T47D (cell line): ENCODE measurements around the gene NMU.
A peak's percentile ranks its signal among the peaks of the same experiment; 100 is the strongest.
"Not testable (repeated sequence)": the region's sequence is repeated elsewhere in the genome, so short reads cannot be mapped to it uniquely, and the experiment has no call there.

Experiments
- DNase-seq, 2 experiments: peaks; one replicate each; pipeline versions ENCODE4 v3.0.0 to v3.0.0-alpha.2; 2011 to 2012; ENCODE audit warnings: low read depth in 1 of 2, low spot score in 1 of 2
- JUND ChIP-seq: IDR thresholded peaks from 2 replicates; pipeline ENCODE4 v1.6.1; 2012; ENCODE audit warnings: low read depth
- in situ Hi-C: cut with HindIII; loops from 2 replicates; pipeline ENCODE4 v1.10.0; 2016; ENCODE audit warnings: low sequenced_read_pairs, low pct_unique_long_range_greater_than_20kb

Gene NMU, protein sequence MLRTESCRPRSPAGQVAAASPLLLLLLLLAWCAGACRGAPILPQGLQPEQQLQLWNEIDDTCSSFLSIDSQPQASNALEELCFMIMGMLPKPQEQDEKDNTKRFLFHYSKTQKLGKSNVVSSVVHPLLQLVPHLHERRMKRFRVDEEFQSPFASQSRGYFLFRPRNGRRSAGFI

DNA sequence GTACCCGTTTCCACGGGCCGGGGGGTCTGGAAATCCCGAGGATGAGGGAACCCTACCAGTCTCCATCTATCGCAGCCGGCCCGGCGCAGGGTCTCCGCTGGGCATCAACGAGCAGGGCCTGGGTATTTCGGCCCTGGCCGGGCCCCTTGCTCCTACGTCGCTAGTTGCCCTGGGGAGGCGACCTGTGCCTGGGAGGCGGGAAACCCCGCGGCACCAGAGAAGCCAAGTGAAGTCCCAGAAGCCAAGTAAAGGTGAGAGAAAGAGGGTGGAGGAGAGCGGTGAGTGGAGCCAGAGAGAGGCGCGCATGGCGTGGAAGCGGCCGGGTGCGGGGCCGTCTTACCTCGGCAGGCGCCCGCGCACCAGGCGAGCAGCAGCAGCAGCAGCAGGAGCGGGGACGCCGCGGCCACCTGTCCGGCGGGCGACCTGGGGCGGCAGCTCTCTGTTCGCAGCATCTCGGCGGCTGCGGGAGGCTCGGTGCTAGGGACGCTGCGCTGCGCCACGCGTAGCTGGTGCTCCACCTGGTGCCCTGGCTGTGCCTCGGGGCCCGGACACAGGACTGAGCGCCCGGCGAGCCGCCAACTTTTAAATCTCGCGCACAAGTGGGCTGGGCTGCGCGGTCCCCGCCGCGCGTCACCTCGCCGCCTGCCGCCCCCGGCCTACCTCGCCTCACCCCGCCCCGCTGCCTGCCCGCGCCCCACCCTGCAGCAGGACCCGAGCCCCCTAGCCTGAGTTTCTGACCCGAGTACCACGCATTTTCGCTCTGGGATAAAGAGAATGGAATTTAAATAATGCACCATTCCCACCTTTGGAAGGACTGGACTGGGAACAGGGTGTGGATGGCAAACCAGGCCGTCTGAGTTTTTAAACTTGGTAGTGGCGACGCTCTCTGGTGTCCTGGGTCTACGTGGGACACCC lies at the start of gene NMU:
NMU (minus strand) TSS at position 558 of the 915 bp plus-strand sequence; CDS start at position 452, 106 bp downstream.
- no peak for TF ChIP-seq JUND
- peak; percentile 72 to 82 for DNase-seq
- in situ Hi-C loops, result no loop called here

DNA sequence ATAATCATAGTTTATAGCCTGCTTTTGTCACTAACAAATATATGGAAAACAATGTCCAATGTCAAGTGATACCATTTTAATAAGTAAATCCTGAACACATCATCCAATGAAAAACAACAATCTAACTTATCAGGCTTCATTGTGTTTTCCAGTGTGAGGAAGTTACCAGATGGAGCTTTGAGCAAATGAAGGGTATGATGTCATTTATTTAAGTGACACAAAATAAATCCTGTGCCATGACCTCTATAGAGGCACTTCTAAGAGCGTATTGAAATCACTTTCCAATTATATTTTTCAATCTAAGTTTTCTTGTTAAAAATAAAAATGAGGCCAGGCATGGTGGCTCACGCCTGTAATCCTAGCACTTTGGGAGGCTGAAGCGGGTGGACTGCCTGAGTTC lies 48.2 kb upstream of the NMU start:
- no peak for DNase-seq
- TF ChIP-seq JUND, result no peak
- in situ Hi-C loops, result no loop called here

DNA sequence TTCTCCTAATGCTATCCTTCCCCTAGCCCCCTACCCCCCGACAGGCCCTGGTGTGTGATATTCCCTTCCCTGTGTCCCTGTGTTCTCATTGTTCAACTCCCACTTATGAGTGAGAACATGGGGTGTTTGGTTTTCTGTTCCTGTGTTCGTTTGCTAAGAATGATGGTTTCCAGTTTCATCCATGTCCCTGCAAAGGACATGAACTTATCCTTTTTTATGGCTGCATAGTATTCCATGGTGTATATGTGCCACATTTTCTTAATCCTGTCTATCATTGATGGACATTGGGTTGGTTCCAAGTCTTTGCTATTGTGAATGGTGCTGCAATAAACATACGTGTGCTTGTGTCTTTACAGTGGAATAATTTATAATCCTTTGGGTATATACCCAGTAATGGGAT lies 46.7 kb upstream of the NMU start:
- DNase-seq, in situ Hi-C loops: not testable (repeated sequence)

DNA sequence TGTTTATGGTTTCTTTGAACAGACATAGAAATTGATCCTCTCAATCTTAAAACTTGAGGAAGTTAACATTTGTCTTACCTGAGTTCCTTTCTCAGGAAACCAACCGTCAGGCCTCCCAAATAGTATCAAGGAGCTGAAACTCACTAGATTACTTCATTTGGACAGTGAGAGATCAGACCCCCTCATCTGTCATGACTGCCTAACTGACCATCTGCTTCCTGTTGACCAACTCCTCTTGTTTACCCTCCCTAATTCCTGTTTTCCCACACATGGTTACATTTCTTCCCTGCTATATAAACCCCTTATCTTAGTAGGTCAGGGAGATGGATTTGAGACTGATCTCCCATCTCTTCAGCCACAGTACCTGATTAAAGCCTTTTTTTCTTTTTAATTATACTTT lies 46.2 kb upstream of the NMU start:
- no peak for TF ChIP-seq JUND
- no peak for DNase-seq
- in situ Hi-C loops, result no loop called here

DNA sequence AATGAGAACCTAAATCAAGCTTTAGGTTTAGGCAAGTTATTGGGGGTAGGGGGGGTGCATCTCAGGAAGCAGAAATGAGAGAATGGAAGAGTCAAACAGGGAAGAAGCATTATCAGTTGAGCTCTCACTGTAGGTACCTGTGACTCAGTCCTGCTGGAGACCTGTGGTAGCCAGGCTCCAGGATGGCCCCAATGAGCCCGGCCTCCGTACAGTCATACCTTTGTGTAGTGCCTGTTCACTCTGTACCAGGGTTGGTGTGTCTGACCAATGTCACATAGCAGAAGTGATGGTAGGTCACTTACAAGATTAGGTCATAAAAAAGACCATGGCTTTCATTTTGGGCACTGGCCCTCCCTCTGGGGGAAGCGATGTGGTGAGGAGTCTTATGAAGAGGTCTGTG lies 45.3 kb upstream of the NMU start:
- no peak for DNase-seq
- in situ Hi-C loops, result no loop called here
- TF ChIP-seq JUND, result no peak

DNA sequence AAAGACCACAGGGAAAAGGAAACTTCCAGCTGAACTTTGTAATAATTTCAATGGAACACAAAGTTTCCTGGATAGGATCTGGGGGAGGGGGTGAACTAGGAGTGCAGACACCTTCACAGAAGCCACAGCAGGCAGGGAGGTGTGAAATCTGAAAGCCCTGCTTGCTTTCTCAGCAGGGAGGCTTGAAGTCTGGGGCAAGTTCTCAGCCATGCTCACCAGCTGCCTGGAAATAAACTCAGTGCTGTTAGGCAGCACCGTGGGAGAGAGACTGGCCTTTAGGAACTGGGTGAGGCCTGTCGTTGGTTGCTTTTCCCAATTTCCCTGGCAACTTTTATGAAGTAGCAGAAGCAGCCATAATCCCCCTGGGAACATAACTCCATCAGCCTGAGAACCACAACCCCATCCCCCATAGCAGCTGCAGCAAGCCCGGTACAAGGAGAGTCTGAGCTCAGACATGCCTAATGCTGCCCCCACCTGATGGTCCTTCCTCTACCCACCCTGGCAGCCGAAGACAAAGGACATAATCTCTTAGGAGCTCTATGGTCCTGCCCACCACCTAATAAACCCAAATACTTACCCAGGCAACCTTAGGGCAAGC lies 39.2 kb upstream of the NMU start:
- in situ Hi-C loops, result no loop called here

DNA sequence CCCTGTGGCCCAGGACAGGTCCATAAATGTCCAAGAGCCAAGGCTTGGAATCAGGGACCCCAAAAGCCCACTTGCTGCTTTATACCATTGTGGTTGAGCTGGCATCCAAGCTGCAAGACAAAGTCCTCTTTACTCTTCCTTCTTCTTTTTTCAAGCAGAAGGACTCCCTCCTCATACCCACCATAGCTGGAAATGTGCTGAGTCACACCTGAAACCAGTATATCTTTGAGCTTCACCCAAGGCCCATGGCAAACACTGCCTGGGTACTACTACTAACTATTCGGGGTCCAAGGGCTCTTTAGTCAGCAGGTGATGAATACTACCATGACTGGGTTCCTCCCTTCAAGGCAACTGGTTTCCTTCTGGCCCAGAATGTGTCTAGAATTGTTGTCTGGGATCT lies 37.3 kb upstream of the NMU start:
- TF ChIP-seq JUND, result no peak
- in situ Hi-C loops, result no loop called here
- no peak for DNase-seq

More for the DNA sequence above, 39.2 kb upstream of the NMU start:
- no peak for DNase-seq
- TF ChIP-seq JUND, result no peak

DNA sequence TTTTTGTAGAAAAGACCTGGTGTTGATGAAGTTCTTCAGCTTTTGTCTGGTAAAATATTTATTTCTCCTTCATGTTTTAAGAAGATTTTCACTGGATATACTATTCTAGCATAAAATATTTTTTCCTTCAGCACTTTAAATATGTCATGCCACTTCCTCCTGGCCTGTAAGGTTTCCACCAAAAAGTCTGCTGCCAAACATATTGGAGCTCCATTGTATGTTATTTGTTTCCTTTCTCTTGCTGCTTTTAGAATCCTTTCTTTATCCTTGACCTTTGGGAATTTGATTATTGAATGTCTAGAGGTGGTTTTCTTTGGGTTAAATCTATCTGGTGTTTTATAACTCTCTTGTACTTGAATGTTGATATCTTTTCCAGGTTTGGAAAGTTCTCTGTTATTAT lies 35.6 kb upstream of the NMU start:
- TF ChIP-seq JUND, result no peak
- DNase-seq, result no peak
- in situ Hi-C loops, result no loop called here

DNA sequence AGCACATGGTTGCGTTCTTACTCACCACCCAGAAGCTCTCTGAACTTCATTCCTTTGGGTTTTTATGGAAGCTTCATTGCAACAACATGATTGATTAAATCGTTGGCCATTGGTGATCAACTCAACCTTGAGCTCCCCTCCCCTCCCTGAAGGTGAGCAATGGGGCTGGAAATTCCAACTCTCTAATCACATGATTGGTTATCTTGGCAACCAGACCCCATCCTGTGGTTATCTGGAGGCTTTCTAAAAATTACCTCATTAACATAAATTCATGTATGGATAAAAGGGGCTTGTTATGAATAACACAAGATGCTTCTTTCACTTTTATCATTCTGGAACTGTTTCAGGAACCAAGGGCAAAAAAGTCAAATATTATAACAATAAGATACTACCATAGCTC lies 34.6 kb upstream of the NMU start:
- in situ Hi-C loops, result no loop called here
- DNase-seq, result no peak
- no peak for TF ChIP-seq JUND

DNA sequence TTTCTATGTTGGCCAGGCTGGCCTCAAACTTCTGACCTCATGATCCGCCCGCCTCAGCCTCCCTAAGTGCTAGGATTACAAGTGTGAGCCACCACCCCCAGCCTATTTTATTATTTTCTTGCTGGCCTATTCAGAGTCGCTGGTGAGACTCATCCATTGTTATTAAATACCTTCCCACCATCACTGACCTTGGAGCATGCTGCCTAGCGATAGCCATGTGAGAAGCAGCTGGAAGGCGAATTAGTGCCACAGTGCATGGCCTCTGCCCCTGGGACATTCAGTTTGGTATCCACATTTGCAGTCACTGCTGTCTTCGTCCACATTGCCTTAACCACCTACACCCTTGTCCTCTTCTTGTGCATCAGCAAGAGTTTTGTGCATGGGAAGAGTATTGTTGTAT lies 32.4 kb upstream of the NMU start:
- no peak for DNase-seq
- in situ Hi-C loops, result no loop called here
- TF ChIP-seq JUND, result no peak

DNA sequence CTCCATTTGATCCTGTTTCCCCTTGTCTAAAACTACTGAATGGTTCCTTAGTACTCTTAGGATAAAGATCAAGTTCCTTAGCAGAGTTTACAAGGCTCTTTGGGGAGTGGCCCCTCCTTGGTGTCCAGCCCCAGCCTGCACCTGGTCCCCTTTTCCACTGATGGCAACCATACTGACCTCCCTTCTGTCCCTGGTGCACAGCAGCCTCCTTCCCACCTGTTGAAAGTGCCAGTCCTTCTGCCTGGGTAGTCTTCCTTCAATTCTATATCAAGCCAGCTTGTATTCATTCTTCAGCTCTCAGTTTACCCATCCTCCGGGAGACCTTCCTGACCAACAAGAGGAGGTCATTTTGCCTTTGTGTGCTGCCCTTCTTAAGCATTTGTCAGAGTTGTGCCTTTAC lies 30.4 kb upstream of the NMU start:
- no peak for TF ChIP-seq JUND
- DNase-seq, result no peak
- in situ Hi-C loops, result no loop called here

DNA sequence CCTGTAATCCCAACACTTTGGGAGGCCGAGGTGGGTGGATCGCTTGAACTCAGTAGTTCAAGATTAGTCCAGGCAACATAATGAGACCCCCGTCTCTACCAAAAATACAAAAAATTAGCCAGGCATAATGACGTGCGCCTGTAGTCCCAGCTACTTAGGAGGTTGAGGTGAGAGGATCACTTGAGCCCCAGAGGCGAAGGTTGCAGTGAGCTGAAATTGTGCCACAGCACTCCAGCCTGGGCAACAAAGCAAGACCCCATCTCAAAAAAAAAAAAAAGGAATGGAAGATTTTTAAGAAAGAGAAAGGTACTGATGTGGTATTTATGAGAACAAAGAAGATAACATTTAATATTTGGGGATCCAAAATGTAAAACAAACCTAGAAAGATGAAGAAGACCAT lies 27.0 kb upstream of the NMU start:
- no peak for TF ChIP-seq JUND
- in situ Hi-C loops, result no loop called here
- no peak for DNase-seq

DNA sequence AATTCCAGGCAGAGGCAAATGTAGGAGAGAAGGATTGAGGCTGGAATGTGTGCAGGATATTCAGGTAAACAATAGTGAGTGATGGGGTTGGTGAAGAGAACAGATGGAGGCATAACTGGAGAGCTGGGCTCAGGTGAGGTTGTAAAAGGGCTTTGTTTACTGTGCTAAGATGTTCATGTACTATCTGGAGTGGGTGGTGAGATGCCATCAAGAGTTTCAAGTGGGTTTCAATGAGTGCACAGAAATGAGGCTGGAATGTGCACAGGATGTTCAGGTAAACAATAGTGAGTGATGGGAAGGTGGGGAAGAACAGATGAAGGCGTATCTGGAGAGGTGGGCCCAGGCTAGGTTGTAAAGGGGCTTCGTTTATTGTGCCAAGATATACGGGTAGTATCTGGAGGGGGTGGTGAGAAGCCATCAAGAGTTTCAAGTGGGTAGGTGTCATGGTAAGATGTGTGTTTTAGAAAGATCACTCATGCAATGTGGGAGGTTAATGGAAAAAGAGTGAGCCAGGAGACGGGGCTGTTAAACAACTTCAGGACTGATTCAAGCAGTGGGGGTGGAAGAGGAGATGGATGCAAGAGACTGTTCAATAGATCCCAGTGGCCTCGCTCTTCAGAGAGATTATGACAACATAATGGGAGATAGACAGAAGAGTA lies 25.4 kb upstream of the NMU start:
- in situ Hi-C loops, result no loop called here
- no peak for TF ChIP-seq JUND
- no peak for DNase-seq
